ENCODE data around the gene ZBTB39.
"Not testable (repeated sequence)": the region's sequence is repeated elsewhere in the genome, so short reads cannot be mapped to it uniquely, and the experiment has no call there.

The ZBTB39 gene

GRCh38 chr12:56978397-56979138, 27.8 kb downstream of the ZBTB39 start:
- DNase-seq, result no peak

DNA sequence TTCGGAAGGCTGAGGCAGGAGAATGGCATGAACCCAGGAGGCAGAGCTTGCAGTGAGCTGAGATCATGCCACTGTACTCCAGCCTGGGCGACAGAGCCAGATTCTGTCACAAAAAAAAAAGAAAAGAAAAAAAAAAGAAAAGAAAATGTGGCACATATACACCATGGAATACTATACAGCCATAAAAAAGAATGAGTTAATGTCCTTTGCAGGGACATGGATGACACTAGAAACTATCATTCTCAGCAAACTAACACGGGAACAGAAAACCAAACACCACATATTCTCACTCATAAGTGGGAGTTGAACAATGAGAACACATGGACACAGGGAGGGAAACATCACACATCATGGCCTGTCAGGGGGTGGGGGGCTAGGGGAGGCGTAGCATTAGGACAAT, 29.0 kb downstream of the ZBTB39 start:
- DNase-seq, result not testable (repeated sequence)

GRCh38 chr12:56974224-56974623, 32.1 kb downstream of the ZBTB39 start:
- not testable (repeated sequence) for DNase-seq

GRCh38 chr12:56968910-56969309, 37.4 kb downstream of the ZBTB39 start:
- not testable (repeated sequence) for DNase-seq

DNA sequence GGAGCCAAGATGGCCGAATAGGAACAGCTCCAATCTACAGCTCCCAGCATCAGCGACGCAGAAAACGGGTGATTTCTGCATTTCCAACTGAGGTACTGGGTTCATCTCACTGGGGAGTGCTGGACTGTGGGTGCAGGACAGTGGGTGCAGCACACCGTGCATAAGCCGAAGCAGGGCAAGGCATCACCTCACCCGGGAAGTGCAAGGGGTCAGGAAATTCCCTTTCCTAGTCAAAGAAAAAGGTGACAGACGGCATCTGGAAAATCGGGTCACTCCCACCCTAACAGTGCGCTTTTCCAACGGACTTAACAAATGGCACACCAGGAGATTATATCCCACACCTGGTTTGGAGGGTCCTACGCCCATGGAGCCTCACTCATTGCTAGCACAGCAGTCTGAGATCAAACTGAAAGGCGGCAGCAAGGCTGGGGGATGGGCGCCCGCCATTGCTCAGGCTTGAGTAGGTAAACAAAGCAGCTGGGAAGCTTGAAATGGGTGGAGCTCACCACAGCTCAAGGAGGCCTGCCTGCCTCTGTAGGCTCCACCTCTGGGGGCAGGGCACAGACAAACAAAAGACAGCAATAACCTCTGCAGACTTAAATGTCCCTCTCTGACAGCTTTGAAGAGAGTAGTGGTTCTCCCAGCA, 40.2 kb downstream of the ZBTB39 start:
- not testable (repeated sequence) for DNase-seq

DNA sequence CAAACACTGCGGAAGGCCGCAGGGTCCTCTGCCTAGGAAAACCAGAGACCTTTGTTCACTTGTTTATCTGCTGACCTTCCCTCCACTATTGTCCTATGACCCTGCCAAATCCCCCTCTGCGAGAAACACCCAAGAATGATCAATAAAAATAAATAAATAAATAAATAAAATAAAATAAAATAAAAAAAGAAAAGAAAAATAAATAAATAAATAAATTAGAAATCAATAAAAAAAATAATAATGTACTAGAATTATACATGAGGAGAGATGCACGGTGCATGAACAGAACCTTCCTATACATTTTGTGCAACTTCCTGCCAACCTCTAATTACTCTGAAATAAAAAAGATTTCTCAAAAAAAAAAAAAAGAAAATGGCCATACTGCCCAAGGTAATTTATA, 41.2 kb downstream of the ZBTB39 start:
- DNase-seq, result not testable (repeated sequence)

DNA sequence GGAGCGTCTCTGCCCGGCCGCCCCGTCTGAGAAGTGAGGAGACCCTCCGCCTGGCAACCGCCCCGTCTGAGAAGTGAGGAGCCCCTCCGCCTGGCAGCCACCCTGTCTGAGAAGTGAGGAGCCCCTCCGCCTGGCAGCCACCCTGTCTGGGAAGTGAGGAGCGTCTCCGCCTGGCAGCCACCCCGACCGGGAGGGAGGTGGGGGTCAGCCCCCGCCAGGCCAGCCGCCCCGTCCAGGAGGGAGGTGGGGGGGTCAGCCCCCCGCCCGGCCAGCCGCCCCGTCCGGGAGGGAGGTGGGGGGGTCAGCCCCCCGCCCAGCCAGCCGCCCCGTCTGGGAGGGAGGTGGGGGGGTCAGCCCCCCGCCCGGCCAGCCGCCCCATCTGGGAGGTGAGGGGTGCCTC, 42.8 kb downstream of the ZBTB39 start:
- DNase-seq, result not testable (repeated sequence)

- DNase-seq, result not testable (repeated sequence)
Observed at GRCh38 chr12:56962247-56962646, 44.1 kb downstream of the ZBTB39 start.

DNA sequence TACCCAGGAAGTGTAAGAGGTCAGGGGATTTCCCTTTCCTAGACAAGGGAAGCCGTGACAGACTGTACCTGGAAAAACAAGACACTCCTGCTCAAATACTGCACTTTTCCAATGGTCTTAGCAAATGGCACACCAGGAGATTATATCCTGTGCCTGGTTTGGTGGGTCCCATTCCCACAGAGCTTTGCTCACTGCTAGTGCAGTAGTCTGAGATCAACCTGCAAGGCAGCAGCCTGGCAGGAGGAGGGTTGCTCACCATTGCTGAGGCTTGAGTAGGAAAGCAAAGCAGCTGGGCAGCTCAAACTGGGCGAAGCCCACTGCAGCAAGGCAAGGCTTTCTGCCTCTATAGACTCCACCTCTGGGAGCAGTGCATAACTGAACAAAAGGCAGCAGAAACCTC, 47.9 kb downstream of the ZBTB39 start:
- no peak for DNase-seq

DNA sequence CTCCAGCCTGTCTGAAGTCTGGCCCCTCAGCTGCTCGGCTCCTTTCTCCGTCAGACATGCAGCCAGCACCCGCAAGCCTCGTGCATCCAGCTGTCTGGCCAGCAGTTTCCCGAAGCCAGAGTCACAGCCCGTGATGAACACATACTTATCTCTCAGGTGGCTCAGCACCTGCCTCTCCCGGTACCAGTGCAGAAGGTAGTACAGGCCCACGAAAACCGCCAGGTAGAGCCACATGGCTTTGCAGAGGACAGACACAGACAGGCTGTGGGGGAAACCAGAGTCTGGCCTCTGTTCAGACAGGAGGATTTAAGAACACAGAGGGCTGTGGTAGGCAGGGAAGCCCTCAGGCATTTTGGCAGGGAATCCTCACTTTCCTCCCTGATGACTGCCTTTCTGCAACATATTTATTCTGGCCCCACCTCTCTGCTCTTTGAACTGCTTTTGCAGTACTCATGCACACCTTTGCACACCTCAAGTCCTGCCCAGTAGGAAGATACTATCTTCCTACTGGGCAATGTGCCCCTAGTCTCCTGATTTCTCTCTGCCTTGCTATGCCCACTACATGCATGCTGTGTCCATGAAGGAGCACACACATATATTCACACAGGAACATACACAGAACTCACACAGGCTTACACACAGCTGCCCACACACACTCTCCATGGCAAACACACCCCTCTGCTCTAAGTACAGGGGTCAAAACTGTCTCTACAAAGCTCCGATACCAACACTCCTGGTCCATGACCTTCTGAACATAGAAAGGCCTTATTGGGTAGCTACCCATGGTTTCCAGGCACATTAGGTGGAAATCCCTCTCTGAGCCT, 48.9 kb downstream of the ZBTB39 start, which contains the start of gene RDH16:
RDH16 (minus strand) TSS at position 380 of the 824 bp plus-strand sequence; CDS start at position 234, 146 bp downstream.
- no peak for DNase-seq

DNA sequence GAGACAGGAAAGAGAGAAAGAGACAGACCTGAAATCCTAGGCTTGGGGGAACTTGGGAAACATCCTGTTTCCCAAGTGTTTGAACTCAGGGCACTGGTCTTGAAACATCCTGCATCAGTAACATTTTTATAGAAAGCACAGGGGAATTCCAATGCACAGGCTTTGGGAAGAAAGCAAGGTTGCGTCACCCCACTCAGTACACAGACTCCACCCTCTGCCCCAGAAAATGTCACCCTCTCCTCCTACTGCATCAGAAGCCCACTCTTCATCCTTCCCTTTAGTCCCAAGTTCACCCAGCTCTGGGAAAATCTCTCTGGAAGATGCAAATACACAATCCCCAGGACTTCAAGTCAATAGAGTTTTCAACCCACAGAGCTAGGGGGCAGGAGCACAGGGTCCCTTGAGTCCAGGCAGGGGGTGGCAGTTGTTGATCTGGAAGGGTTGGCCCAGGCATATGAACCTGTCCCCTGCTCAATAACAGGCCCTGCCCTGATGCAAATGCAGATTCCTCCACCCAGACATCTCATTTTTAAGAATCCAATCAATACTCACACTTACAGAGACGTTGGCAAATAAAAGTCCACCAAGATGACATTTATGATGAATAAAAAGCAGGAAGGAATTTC, 50.6 kb downstream of the ZBTB39 start:
- DNase-seq, result no peak

GRCh38 chr12:56954958-56955355, 51.4 kb downstream of the ZBTB39 start:
- DNase-seq, result no peak

DNA sequence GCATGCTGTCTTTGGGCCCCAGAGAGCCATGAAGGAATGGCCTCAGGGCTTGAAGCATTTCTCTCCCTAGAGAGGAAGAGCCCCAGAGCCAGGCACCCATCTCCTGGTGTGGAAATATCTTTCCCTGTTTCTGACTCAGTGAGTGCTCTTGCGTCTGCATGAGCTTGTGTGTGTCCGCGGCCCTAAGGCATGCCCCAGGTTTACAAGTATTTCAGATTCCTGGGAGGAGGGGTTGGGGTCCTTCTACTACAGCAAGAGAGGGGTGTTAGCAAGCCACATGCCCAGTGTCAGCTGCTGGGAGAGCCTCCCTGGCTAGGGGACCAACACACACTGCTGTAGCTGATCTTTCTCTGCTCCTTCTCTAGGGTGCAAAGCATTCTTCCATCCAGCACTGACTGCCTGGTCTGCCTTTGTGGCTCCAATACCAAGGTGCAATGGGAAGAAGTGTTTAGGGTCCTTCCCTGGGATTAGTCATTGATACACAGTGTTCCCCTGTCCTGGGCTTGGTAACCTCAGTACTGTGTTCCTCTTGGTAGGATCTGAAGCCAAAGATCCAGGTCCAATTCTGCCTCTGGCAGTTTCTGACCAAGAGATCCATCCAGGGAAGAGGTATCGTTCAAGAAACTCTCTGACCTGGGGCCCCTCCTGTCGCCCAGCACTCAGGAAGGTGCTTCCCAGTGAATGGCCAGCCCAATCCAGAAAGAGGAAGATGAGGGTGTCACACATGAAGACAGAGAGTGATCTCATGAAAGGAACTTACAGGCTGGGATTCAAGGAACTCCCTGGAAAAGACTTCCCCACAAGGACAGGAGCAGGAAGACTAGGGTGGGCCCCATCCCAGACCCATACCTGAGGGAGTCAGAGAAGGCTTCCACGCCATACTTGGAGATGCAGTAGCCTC, 52.0 kb downstream of the ZBTB39 start:
- DNase-seq, result no peak

DNA sequence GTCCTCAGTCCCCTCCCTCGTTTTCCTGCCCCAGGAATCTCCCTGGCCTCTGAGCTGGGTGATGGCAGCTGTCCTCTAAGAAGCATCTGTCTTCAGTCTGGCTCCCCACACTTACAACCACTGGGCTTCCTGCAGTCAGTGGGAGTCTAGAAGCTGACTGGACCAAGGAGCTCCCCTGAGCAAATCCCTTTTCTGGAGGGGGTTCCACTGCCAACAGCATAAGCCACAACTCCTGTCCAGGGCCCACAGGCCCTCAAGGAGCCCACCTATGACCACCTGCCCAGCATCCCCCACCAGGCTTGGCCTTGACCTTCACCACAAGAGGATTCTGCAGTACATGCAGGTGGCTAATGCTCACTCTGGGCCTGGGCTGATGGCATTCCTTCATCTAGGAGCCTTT, 53.0 kb downstream of the ZBTB39 start:
- no peak for DNase-seq

DNA sequence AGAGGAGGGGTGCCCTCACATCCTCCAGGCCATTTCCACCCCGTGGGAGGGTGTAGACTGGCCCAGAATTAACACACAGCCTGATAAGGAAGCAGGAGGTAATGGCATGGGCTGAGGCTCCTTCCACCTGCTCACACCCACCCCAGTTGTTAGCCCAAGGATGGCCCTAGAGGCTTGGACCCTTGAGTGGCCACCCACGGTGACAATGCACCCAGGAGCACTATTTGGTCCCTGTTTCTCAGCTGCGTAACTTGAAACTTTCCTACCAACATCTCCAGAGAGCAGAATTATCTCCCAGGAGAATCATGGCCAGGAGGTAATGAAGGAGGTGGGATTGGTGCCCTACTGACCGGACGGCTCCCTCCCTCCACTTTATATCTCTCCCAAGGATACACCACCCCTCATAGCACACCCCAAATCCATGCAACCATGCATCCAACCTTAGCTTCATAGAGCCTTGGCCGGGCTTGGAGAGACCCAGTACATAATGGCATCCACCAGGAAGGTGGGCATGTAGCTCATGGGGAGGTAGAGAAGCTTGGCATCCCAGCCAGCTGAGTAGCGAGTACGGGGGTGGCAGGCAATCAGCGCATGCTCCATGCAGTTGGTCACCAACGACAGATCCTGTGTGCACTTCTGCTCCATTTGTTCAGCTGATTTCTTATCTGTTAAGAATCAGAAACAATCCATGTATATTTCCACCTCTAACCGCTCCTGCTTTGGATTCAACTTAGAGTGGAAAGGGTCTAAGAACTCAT, 54.6 kb downstream of the ZBTB39 start:
- no peak for DNase-seq

DNA sequence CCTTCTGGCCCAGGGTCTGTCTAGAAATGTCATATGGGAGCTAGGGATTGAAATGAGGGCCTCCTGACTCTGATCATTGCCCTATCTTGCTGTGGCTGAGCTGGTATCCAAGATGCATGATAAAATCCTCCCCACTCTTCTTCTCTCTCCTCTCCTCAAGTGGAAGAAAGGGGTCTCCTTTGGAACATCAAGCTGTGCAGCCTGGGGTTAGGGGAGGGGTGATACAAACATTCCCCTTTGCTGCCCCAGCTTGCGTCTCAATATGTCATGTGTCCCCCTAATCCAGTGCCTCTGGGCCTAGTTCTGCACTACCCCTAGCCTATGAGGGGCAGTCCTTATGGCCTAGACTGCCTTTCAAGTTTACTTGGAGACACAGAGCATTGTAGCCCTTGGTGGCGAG, 57.5 kb downstream of the ZBTB39 start:
- DNase-seq, result no peak
